Stimulated activated naive CD4-positive, alpha-beta T cell (primary cell): ENCODE results near the gene MATN1.

Source experiments
- DNase-seq, 6 experiments: peaks; one replicate each; lab custom pipeline; 2025; lab: John Stamatoyannopoulos, UW

MATN1 gene

GRCh38 chr1:30745834-30746208, 22.4 kb upstream of the MATN1 start:
- no peak for DNase-seq

DNA sequence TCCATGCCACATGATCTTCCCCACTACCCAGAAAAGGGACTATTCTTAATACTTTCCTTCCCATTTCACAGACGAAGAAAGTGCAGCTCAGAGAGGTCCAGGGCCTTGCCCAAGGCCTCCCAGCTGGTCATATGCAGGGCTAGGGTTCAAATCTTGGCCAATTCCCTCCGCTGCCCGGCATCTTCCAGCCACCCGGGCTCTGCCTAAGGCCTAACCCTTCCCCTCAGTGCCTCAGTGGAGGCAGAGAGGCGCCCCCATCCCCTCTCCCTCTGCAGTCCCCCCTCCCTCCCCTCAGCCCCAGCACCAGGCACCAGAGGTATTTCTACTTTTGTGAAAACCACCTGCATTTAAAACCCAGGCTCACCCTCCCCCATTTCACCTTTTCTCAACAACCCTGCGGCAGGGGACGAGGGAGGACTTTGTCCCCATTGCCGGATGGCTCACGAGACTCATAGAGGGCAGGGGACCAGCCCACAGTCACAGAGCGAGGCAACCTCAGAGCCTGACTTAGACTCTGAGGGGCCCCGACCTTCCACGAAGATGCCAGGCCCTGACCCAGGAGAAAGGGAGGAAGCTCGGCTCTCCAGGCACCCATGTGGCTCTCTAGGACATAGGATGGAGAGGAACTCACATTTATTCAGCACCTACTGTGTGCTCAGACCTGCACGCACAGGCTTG, 21.9 kb upstream of the MATN1 start:
- DNase-seq: peak in 1 of 6 experiments; percentile 9

DNA sequence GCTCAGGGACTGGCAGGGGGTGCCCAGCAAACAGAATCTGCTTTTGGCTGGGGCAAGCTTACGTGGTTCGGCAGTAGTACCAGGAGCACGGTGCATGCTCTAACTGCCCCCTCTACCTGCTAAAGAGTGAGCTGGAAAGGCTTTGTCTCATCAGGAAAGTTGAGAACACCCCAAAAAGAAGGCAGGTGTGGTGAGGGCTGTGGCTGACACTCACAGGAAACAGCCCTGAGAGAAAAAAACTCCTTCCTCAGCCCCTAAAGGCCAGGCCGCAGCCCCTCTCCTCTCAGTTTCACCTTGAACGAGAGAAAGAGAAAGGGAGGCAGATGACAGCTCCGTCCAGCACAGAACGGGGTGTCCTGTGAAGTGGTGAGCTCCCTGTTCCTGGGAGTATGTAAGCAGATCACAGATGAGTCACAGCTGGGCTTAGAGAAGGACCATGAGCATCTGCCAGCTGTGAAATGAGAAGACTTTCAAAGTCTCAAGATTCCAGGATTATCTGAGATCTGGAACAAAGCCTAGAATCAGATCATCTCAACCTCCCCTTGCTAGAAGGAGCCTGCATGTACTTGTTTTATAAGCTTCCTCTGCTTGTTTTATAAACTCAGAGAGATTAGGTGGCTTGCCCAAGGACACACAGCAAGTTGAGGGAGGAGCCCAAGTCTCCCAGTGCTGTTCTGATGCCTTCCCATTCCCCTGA, 20.8 kb upstream of the MATN1 start:
- DNase-seq: peak in 3 of 6 experiments; percentile 40 to 68 (median 40)

- peak; percentile 43 to 91 (median 81) for DNase-seq
These were observed 20.2 kb upstream of the MATN1 start for GRCh38 chr1:30743584-30744059.

- no peak for DNase-seq
These were observed 19.7 kb upstream of the MATN1 start for GRCh38 chr1:30742963-30743559.

DNA sequence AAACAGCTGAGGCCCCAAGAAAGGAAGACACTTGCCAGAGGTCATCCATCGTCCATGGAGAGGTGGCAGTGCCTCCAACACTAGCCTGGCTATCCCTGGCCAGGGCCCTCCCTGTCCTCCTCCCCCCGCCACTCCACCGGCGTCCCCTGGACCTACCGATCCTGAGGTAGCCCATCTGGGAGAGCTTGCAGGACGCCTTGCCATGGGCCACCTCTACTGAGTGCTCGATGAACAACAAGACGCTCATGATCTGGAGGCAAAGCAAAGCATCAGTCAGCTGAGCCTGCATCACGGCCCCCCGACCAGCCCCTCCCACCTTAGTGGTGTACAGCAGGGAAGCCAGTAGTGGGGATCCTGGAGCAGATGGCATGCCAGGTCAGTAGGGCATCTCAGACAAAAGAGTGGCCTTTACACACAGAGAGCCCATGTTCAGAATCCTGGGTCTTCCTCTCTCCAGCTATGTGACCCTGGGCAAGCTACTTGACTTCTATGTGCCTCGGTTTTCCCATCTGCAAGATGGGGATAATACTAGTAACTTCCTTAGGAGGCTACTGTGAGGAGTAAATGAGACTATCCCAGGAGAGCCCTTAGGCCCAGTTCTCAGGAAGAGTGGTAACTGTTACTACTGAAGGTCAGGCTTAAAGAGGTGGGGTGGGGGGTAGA, 19.0 kb upstream of the MATN1 start:
- DNase-seq: no peak

GRCh38 chr1:30741239-30741894, 18.0 kb upstream of the MATN1 start:
- DNase-seq: no peak

- DNase-seq: no peak
These were observed 17.2 kb upstream of the MATN1 start for GRCh38 chr1:30740251-30741238.

- DNase-seq: no peak
These were observed 16.2 kb upstream of the MATN1 start for GRCh38 chr1:30739601-30740000.

GRCh38 chr1:30738715-30739559, 15.6 kb upstream of the MATN1 start:
- no peak for DNase-seq

DNA sequence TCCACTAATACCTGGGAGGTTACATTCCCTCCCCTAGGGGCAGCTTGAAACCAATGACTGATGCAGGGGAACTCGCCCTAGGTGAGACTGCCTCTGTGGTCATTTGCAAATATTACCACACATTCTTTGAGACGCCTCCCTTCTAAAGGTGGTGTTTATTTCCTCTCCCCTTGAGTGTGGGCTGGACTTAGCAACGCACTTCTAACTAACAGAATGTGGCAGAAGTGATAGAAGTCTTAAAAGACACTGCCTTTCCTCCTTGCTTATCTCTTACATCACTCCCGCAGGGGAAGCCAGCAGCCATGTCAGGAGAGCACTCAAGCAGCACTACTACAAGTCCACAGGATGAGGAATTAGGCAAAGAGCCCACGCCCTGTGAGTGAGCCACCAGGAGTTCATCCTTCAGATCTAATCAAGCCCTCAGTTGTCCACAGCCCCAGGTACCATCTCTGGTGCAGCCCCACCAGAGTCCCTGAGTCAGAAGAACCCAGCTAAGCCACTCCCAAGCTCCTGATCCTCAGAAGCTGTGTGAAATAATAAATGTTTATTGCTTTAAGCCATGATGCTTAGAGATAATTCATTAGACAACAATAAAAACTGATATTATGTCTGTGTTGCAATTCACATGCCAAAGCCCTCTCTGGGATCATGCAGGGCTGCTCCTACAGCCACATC, 14.8 kb upstream of the MATN1 start:
- no peak for DNase-seq

- DNase-seq: no peak
These were observed 14.1 kb upstream of the MATN1 start for GRCh38 chr1:30737357-30738039.

GRCh38 chr1:30735668-30736498, 12.5 kb upstream of the MATN1 start:
- DNase-seq: no peak

GRCh38 chr1:30735124-30735523, 11.7 kb upstream of the MATN1 start:
- DNase-seq: no peak

DNA sequence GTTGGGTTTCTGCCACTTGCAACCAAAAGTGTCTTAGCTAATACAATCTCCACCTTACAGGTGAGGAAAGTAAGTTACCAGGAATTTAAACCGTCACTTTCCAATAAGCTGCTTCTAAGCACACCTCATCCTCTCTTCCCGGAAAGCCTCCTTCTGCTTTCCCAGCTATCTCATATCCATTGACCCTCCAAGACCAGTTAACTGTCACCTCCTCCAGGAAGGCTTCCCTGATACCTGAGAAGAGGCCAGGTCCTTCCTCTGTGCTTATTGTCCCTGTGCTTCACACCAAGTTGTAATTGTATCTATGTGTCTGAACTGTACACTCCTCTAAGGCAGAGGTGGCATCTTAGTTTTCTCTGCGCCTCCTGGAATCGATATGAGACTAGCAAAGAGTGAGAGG, 11.2 kb upstream of the MATN1 start:
- no peak for DNase-seq

GRCh38 chr1:30734106-30734505, 10.7 kb upstream of the MATN1 start:
- DNase-seq: no peak

DNA sequence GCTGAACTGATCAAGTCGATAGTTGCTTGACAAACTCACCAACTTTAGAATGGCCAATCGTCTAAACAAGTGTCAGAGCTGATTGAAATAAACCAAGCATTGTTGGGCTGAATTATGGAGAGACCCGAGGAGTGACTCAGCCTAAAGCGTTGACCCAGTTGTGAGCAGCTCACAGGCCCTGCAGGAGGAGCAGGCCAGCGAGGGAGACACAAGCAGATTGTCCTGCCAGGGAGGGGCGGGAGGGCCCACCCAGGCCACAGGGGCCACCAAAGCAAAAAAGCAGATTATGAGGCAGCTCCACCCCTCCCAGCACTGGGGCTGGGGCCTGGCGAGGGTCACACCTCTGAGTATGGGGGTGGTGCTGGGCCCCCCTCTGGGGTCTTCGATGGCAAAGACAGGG, 10.1 kb upstream of the MATN1 start:
- DNase-seq: no peak
